IMR-90 (cell line): ENCODE measurements around the gene DOK6. TPM values are rescaled to one million over a fixed set of nuclear protein-coding genes. Genes with fewer than 3 reads are reported as not detected.

Source experiments
- ATAC-seq: fragments of 200-7000 bp; cut with Tn5 transposase; 2 replicates; pipeline ENCODE4 v1.9.1; 2020; ENCODE audit warnings: low read depth, mild to moderate bottlenecking, moderate library complexity
- BruUV-seq: library from RNA; stranded (reverse); fragments of 400-500 nt; replicated peaks from 2 replicates; lab custom pipeline; 2021; lab: Mats Ljungman, UMichigan
- CTCF ChIA-PET: fragments of 300-600 bp; formaldehyde crosslinking; extraction: SDS; loops from one replicate; lab custom pipeline; 2021; ENCODE audit warnings: antibody characterized with exemption; lab: Yijun Ruan, JAX
- POLR2A ChIA-PET: fragments of 300-600 bp; sonication (Branson Sonifier 250); formaldehyde crosslinking; loops from one replicate; lab custom pipeline; 2022; ENCODE audit warnings: antibody characterized with exemption; ENCODE audit not compliant: unreplicated experiment; lab: Charles Lee
- DNase-seq: peaks from one replicate; pipeline ENCODE4 v3.0.0; 2013
- H2AFZ ChIP-seq: replicated peaks from 2 replicates; pipeline ENCODE3; 2013; ENCODE audit warnings: low read length, mild to moderate bottlenecking; ENCODE audit not compliant: poor library complexity
- H2AK5ac ChIP-seq: 2 replicates; pipeline ENCODE4 v1.6.1; 2013; ENCODE audit warnings: low read depth, low read length, inconsistent platforms
- H2AK9ac ChIP-seq: replicated peaks from 2 replicates; pipeline ENCODE3; 2013; ENCODE audit warnings: mild to moderate bottlenecking, low read depth, low read length, moderate library complexity; ENCODE audit not compliant: poor library complexity
- H2BK120ac ChIP-seq: 2 replicates; pipeline ENCODE4 v1.6.1; 2013; ENCODE audit warnings: low read depth, low read length, inconsistent platforms
- H2BK15ac ChIP-seq: 3 replicates; pipeline ENCODE4 v1.6.1; 2013; ENCODE audit warnings: low read depth, low read length, inconsistent platforms
- H2BK20ac ChIP-seq: 2 replicates; pipeline ENCODE4 v1.6.1; 2013; ENCODE audit warnings: low read depth, mild to moderate bottlenecking, inconsistent platforms, low read length, moderate library complexity
- H2BK5ac ChIP-seq: 2 replicates; pipeline ENCODE4 v1.6.1; 2013; ENCODE audit warnings: mild to moderate bottlenecking, low read depth, low read length, inconsistent platforms; ENCODE audit not compliant: poor library complexity, severe bottlenecking
- H3K14ac ChIP-seq: replicated peaks from 2 replicates; pipeline ENCODE4 v1.6.1; 2013; ENCODE audit warnings: low read depth, low read length, inconsistent platforms
- H3K18ac ChIP-seq: 2 replicates; pipeline ENCODE4 v1.6.1; 2013; ENCODE audit warnings: low read depth, low read length, control low read depth
- H3K23ac ChIP-seq: 2 replicates; pipeline ENCODE4 v1.6.1; 2013; ENCODE audit warnings: low read depth, low read length, inconsistent platforms
- H3K27ac ChIP-seq: 2 replicates; pipeline ENCODE4 v1.5.1; 2013; ENCODE audit warnings: mild to moderate bottlenecking, control low read depth, low read length; ENCODE audit not compliant: insufficient read depth
- H3K27me3 ChIP-seq: 2 replicates; pipeline ENCODE4 v1.6.1; 2013; ENCODE audit warnings: low read length; ENCODE audit not compliant: control insufficient read depth, insufficient read depth
- H3K36me3 ChIP-seq: 2 replicates; pipeline ENCODE4 v1.6.1; 2013; ENCODE audit warnings: low read length, mixed read lengths; ENCODE audit not compliant: control insufficient read depth, insufficient read depth
- H3K4ac ChIP-seq: 2 replicates; pipeline ENCODE4 v1.6.1; 2013; ENCODE audit warnings: low read depth, low read length, inconsistent platforms
- H3K4me1 ChIP-seq: 2 replicates; pipeline ENCODE4 v1.6.1; 2013; ENCODE audit warnings: low read length, mixed read lengths; ENCODE audit not compliant: control insufficient read depth, insufficient read depth
- H3K4me2 ChIP-seq: 2 replicates; pipeline ENCODE4 v1.6.1; 2013; ENCODE audit warnings: low read depth, mild to moderate bottlenecking, control low read depth, low read length, moderate library complexity
- H3K4me3 ChIP-seq: 2 replicates; pipeline ENCODE4 v1.5.1; 2013; ENCODE audit warnings: low read depth, mild to moderate bottlenecking, control low read depth, low read length, moderate library complexity; ENCODE audit not compliant: insufficient read depth
- H3K56ac ChIP-seq: 2 replicates; pipeline ENCODE4 v1.6.1; 2013; ENCODE audit warnings: low read length, inconsistent platforms; ENCODE audit not compliant: insufficient read depth; ENCODE audit errors: extremely low read depth
- H3K79me1 ChIP-seq, 2 experiments: 2 replicates each; pipeline ENCODE4 v1.6.1; 2013; ENCODE audit warnings: low read length in 2 of 2, inconsistent platforms in 1 of 2, low read depth in 1 of 2
- H3K9ac ChIP-seq: 2 replicates; pipeline ENCODE4 v1.6.1; 2013; ENCODE audit warnings: low read depth, low read length, control low read depth
- H3K9me1 ChIP-seq: 2 replicates; pipeline ENCODE4 v1.6.1; 2013; ENCODE audit warnings: low read length, inconsistent platforms; ENCODE audit not compliant: insufficient read depth
- H3K9me3 ChIP-seq: 2 replicates; pipeline ENCODE4 v1.6.1; 2013; ENCODE audit warnings: low read length; ENCODE audit not compliant: control insufficient read depth, insufficient read depth
- H4K20me1 ChIP-seq: 2 replicates; pipeline ENCODE4 v1.6.1; 2013; ENCODE audit warnings: low read length, inconsistent platforms; ENCODE audit not compliant: insufficient read depth
- H4K5ac ChIP-seq: 2 replicates; pipeline ENCODE4 v1.6.1; 2013; ENCODE audit warnings: mild to moderate bottlenecking, low read depth, low read length, control low read depth
- H4K8ac ChIP-seq, 2 experiments: 2 replicates each; pipeline ENCODE4 v1.6.1; 2013; ENCODE audit warnings: low read depth in 2 of 2, low read length in 2 of 2, control low read depth in 1 of 2, inconsistent platforms in 1 of 2
- H4K91ac ChIP-seq: 2 replicates; pipeline ENCODE4 v1.6.1; 2013; ENCODE audit warnings: low read depth, low read length, inconsistent platforms; ENCODE audit not compliant: insufficient read depth
- BHLHE40 ChIP-seq: fragments of 150-350 bp; IDR thresholded peaks from 2 replicates; pipeline ENCODE4 v1.6.1; 2016; ENCODE audit warnings: mild to moderate bottlenecking, low read depth, low read length
- CEBPB ChIP-seq: IDR thresholded peaks from 2 replicates; pipeline ENCODE4 v1.6.1; 2012; ENCODE audit warnings: low read depth, low read length, improper control_type of control experiment
- CHD1 ChIP-seq: IDR thresholded peaks from 2 replicates; pipeline ENCODE4 v1.6.1; 2012; ENCODE audit warnings: low read depth, low read length, improper control_type of control experiment
- CTCF ChIP-seq: conservative IDR thresholded peaks from 2 replicates; pipeline ENCODE4 v1.5.1; 2012; ENCODE audit warnings: mild to moderate bottlenecking, low read depth, low read length, improper control_type of control experiment
- ELK1 ChIP-seq: fragments of 150-350 bp; IDR thresholded peaks from 2 replicates; pipeline ENCODE4 v1.6.1; 2016; ENCODE audit warnings: low read depth, mild to moderate bottlenecking, low read length, moderate library complexity, borderline replicate concordance
- FOS ChIP-seq: fragments of 150-350 bp; IDR thresholded peaks from 2 replicates; pipeline ENCODE4 v1.6.1; 2016; ENCODE audit warnings: low read depth, low read length
- MAFK ChIP-seq: IDR thresholded peaks from 2 replicates; pipeline ENCODE4 v1.6.1; 2012; ENCODE audit warnings: low read depth, low read length, improper control_type of control experiment
- MAZ ChIP-seq: IDR thresholded peaks from 2 replicates; pipeline ENCODE4 v1.6.1; 2012; ENCODE audit warnings: low read depth, mild to moderate bottlenecking, low read length, improper control_type of control experiment, moderate library complexity, borderline replicate concordance
- MXI1 ChIP-seq: IDR thresholded peaks from 2 replicates; pipeline ENCODE4 v1.6.1; 2012; ENCODE audit warnings: low read depth, mild to moderate bottlenecking, low read length, moderate library complexity, borderline replicate concordance
- POLR2A ChIP-seq: IDR thresholded peaks from 2 replicates; pipeline ENCODE4 v1.6.1; 2012; ENCODE audit warnings: mild to moderate bottlenecking, low read depth, low read length
- SMC3 ChIP-seq: fragments of 150-350 bp; IDR thresholded peaks from 2 replicates; pipeline ENCODE4 v1.6.1; 2016; ENCODE audit warnings: low read depth, mild to moderate bottlenecking, antibody characterized with exemption, low read length, moderate library complexity
- WGBS, 2 experiments: methylation state at CpG; one replicate each; pipeline versions ENCODE4 v1.1.5 to v1.1.7; 2013; ENCODE audit warnings: missing lambda C conversion rate in 2 of 2; ENCODE audit not compliant: insufficient read length in 1 of 2; ENCODE audit errors: extremely low coverage in 2 of 2; 5-methylcytosine and 5-hydroxymethylcytosine counted together
- dilution Hi-C: fragments of 300-500 bp; cut with HindIII; formaldehyde crosslinking; loops from one replicate; pipeline ENCODE4 v1.14.3; 2018; ENCODE audit warnings: low sequenced_read_pairs; ENCODE audit not compliant: unreplicated experiment
- in situ Hi-C: fragments of 300-500 bp; cut with MboI; formaldehyde crosslinking; loops from 3 replicates; pipeline ENCODE4 v1.14.3; 2019; ENCODE audit warnings: low sequenced_read_pairs, inconsistent platforms, mixed read lengths
- intact Hi-C: fragments of 100-400 bp; cut with micrococcal nuclease; formaldehyde crosslinking; loops from 2 replicates; pipeline ENCODE4 v1.10.0; 2022
- polyA plus RNA-seq, 3 experiments: library from polyadenylated mRNA; depleted of rRNA; stranded (reverse); fragments of >200 nt; gene quantifications; 2 replicates each; pipeline ENCODE4 v1.2.3, GENCODE V29; 2012; ENCODE audit warnings: low replicate concordance in 1 of 3
- total RNA-seq: library from RNA; depleted of rRNA; stranded (reverse); fragments of >200 nt; gene quantifications from 2 replicates; pipeline ENCODE4 v1.2.3, GENCODE V29; 2012

DOK6 gene
- total and polyA plus RNA-seq, 2 of the 4 experiments (the other 2 are of a cell fraction): 1.9 to 2.7 TPM

GRCh38 chr18:69383186-69383585 is 17.5 kb upstream of the DOK6 start:
- CTCF ChIA-PET: no interaction called here
- no peaks in the 10 kb centered on the region for H3K9me1 ChIP-seq
- no CpG with 5 or more reads among the region's 3 CpGs for WGBS, 2 experiments
- TF ChIP-seq MAZ: no peak
- TF ChIP-seq BHLHE40: no peak
- no peak for TF ChIP-seq CEBPB
- TF ChIP-seq CTCF: no peak
- TF ChIP-seq POLR2A: no peak
- TF ChIP-seq MXI1: no peak
- no peak for TF ChIP-seq MAFK
- TF ChIP-seq SMC3: no peak
- no peak for TF ChIP-seq FOS
- TF ChIP-seq CHD1: no peak
- no peak for TF ChIP-seq ELK1
- H3K4ac ChIP-seq: no peak overlapping the region
- in situ Hi-C loops: no loop called here
- H3K4me2 ChIP-seq: no peak overlapping the region
- no peak overlapping the region for H4K5ac ChIP-seq
- no peak for ATAC-seq
- DNase-seq: no peak
- no peaks in the 10 kb centered on the region for H4K20me1 ChIP-seq
- no peaks in the 10 kb centered on the region for H3K9me3 ChIP-seq
- H4K8ac ChIP-seq: no peak overlapping the region
- H3K79me1 ChIP-seq: no peaks in the 10 kb centered on the region
- no peak overlapping the region for H2BK20ac ChIP-seq
- H4K91ac ChIP-seq: no peak overlapping the region
- no peak overlapping the region for H3K27ac ChIP-seq
- H2BK15ac ChIP-seq: no peak overlapping the region
- dilution Hi-C loops: no loop called here
- no peak overlapping the region for H2AK5ac ChIP-seq
- intact Hi-C loops: no loop called here
- peak overlapping the region; percentile 61 for H2AFZ ChIP-seq
- no peak overlapping the region for H2BK5ac ChIP-seq
- H3K27me3 ChIP-seq: no peaks in the 10 kb centered on the region
- no peak overlapping the region for H2BK120ac ChIP-seq
- H3K23ac ChIP-seq: no peak overlapping the region
- no peak overlapping the region for H3K14ac ChIP-seq
- H3K56ac ChIP-seq: no peak overlapping the region
- no peak overlapping the region for H3K18ac ChIP-seq
- H3K4me3 ChIP-seq: no peak overlapping the region
- H3K36me3 ChIP-seq: no peaks in the 10 kb centered on the region
- POLR2A ChIA-PET: no interaction called here
- H3K9ac ChIP-seq: no peak overlapping the region
- BruUV-seq: no TSS peak
- no peak overlapping the region for H2AK9ac ChIP-seq
- no peaks in the 10 kb centered on the region for H3K4me1 ChIP-seq
